ENCODE measurements around the gene NDE1.

DNA sequence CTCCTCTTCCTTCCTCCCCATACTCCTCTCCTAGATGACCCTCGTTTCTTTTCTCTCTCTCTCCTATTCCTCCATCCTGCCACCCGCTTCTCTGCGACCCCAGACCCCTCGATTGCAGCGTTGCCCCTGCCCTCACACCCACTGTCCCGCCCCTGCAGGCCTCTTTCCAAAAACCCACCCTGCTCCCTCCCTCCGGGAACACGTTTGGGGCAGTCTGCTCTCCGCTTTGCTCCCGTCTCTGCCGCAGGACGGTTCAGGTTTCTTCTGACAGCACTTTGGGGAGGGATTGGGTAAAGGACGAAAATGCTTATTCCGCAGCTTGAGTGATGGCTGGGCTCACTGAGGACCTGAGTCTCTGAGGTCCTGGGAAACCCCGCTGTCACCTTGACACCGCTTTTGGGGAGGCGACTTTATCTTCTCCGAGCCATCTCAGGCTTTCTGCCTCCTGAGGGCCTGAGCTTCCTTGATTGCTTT is 690 bp downstream of the NDE1 start:
- TF ChIP-seq, protein P1, sequence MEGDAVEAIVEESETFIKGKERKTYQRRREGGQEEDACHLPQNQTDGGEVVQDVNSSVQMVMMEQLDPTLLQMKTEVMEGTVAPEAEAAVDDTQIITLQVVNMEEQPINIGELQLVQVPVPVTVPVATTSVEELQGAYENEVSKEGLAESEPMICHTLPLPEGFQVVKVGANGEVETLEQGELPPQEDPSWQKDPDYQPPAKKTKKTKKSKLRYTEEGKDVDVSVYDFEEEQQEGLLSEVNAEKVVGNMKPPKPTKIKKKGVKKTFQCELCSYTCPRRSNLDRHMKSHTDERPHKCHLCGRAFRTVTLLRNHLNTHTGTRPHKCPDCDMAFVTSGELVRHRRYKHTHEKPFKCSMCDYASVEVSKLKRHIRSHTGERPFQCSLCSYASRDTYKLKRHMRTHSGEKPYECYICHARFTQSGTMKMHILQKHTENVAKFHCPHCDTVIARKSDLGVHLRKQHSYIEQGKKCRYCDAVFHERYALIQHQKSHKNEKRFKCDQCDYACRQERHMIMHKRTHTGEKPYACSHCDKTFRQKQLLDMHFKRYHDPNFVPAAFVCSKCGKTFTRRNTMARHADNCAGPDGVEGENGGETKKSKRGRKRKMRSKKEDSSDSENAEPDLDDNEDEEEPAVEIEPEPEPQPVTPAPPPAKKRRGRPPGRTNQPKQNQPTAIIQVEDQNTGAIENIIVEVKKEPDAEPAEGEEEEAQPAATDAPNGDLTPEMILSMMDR (IDR thresholded peaks at IDR 0.05): no peak
- TF ChIP-seq POLR2A (IDR thresholded peaks at IDR 0.05) (no peak), EP300 (IDR thresholded peaks at IDR 0.05) (no peak)
